ENCODE data around the gene DCAKD.

Gene DCAKD

GRCh38 chr17:45022655-45023339 is 28.6 kb downstream of the DCAKD start:
- DNase-seq (ENCODE audit: extremely low read depth, low read depth): no peak
- no peak for TF ChIP-seq CTCF (IDR thresholded peaks at IDR 0.05; ENCODE audit: low read depth, low read length, missing control alignments)
- H3K4me3 ChIP-seq (replicated peaks; ENCODE audit: low read depth, low read length): no peak overlapping the region

GRCh38 chr17:45022288-45022648 is 29.2 kb downstream of the DCAKD start:
- DNase-seq (ENCODE audit: extremely low read depth, low read depth): no peak
- H3K4me3 ChIP-seq (replicated peaks; ENCODE audit: low read depth, low read length): no peak overlapping the region
- no peak for TF ChIP-seq CTCF (IDR thresholded peaks at IDR 0.05; ENCODE audit: low read depth, low read length, missing control alignments)

DNA sequence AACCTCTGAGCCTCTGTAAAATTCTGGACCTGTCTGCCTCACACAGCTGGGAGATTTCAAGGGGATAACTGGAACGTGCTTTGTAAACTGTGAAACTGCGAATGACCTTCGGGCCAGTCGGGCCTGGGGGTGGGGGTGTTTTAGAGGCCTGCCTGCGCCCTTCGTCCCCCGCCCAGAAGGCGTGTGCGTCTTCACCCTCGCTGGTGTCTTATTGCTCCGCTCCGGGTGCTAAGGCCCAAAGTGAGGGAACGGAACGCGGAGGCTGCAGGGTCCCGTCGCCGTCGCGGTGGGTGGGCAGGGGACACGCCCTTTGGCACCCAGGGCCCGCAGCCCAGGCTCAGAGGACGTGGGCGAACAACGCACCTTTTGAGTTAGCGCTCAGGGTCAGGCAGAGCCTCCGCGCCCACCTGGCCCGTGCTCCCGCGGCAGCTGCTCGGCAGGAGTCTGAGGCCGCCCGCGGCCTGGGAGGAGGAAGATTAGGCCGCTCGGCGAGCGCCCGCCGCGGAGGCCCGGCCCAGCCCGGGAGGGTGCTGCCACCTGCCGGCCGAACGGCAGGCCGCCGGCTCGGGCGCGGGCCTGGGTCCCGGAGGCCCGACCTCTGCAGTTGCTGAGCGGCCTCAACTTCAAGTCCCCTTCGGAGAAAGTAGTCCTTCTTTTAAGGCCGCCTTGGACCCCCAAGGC is 29.7 kb downstream of the DCAKD start:
- DNase-seq (ENCODE audit: extremely low read depth, low read depth): no peak
- no peak overlapping the region; the same call in 1 of the 2 replicates for H3K4me3 ChIP-seq (replicated peaks; ENCODE audit: low read depth, low read length)
- peak; percentile 61 for TF ChIP-seq CTCF (IDR thresholded peaks at IDR 0.05; ENCODE audit: low read depth, low read length, missing control alignments)

DNA sequence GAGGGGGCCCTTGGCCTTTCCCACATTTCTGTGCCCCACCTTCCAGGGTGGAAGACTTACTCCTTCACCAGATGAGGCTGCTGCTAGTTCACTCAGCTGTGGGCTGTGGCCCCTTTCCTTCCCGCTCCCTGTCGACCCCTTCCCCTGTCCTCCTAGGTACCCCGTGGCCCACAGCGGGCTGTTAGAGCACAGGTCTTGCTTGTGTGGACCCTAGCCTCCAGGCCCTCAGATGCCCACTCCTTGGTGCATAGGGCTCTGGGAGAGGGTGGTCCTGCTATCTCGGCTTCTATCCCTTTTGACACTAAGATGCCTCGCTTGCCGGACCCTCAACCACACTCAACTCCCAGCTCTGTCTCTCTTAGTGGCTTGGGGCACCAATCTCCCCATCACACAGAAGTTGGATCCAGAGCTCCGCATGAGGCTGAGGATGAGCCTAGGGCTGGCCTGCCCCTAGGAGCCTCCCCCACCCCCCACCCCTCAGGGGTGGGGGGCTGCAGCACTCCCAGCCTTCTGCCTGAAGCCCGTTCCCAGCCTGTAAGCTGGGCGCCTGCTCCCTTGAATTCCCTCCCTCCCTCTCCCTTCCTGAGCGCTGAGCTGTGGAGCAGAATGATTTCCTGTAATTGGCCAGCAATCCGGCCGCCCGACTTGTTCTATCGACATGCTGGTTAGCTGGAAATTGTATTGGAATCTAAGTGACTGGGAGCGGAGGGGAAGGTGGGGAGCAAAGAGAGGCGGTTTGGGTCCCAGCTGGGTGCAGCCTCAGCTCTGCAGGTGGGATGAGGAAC is 30.9 kb downstream of the DCAKD start:
- TF ChIP-seq CTCF (IDR thresholded peaks at IDR 0.05; ENCODE audit: low read depth, low read length, missing control alignments): no peak
- H3K4me3 ChIP-seq (replicated peaks; ENCODE audit: low read depth, low read length): no peak overlapping the region
- no peak for DNase-seq (ENCODE audit: extremely low read depth, low read depth)

DNA sequence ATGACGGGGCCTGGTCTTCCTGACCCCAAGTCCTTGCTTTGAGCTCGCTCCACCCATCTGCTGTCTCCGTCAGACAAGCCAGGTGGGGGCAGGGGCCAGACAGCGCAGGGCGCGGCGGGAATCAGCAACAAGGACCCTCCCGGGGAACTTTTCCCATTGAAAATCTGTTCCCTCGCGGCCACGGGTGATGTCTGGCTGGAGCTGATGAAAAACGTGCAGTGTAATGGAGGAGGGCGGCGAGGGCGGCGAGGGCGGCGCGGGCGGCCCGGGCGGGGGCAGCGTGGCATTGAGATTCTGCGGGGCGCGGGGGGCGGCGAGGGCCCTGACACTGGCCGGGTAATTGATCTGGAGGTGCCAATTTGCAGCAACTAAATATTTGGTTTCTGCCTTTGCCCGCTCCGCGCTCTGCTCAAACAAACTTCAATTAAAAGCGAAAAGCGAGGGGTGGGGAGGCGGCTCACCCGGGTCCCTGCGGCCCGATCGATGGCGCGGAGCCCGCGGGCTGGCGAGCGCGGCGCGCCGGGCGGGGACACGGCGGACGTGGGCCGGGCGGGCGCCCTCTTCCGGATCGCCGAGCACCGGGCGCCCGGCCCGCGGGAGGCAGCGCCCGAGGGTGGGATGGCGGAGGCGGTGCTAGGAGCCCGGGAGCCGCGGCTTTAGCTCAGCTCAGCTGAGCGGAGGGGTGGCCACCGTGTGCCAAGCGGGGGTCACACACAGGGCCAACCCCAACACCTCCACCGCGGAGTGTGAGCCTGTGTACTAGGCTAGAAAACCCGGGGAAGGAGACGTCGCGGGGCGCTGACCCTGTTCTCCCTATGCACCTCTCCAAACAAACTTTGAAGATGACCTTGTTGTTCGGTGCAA is 32.4 kb downstream of the DCAKD start:
- peak; percentile 11 for TF ChIP-seq CTCF (IDR thresholded peaks at IDR 0.05; ENCODE audit: low read depth, low read length, missing control alignments)
- peak overlapping the region; percentile 39 for H3K4me3 ChIP-seq (replicated peaks; ENCODE audit: low read depth, low read length)
- DNase-seq (ENCODE audit: extremely low read depth, low read depth): no peak

- peak overlapping the region; percentile 39 for H3K4me3 ChIP-seq (replicated peaks; ENCODE audit: low read depth, low read length)
- TF ChIP-seq CTCF (IDR thresholded peaks at IDR 0.05; ENCODE audit: low read depth, low read length, missing control alignments): no peak
- no peak for DNase-seq (ENCODE audit: extremely low read depth, low read depth)
Measured at GRCh38 chr17:45018514-45018847, 33.0 kb downstream of the DCAKD start.
